ENCODE results near the gene MUC4.
"Not testable (repeated sequence)": the region's sequence is repeated elsewhere in the genome, so short reads cannot be mapped to it uniquely, and the experiment has no call there.

The MUC4 gene

GRCh38 chr3:195714380-195715011 lies 97.2 kb downstream of the MUC4 start:
- no peak for FAIRE-seq

DNA sequence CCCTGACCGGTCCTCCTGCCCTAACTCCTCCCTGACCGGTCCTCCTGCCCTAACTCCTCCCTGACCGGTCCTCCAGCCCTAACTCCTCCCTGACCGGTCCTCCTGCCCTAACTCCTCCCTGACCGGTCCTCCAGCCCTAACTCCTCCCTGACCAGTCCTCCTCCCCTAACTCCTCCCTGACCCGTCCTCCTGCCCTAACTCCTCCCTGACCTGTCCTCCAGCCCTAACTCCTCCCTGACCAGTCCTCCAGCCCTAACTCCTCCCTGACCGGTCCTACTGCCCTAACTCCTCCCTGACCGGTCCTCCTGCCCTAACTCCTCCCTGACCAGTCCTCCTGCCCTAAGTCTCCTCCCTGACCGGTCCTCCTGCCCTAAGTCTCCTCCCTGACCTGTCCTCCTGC lies 98.6 kb downstream of the MUC4 start:
- FAIRE-seq = not testable (repeated sequence)

DNA sequence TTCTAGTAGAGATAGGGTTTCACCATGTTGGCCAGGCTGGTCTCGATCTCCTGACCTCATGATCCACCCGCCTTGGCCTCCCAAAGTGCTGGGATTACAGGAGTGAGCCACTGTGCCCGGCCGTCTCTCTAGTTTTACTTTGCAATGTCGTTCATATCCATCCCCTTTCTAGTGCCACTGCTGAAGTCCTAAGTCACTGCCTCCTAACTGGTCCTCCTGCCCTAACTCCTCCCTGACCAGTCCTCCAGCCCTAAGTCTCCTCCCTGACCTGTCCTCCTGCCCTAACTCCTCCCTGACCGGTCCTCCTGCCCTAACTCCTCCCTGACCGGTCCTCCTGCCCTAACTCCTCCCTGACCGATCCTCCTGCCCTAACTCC lies 99.2 kb downstream of the MUC4 start:
- FAIRE-seq = not testable (repeated sequence)

- FAIRE-seq = no peak
Measured at GRCh38 chr3:195711813-195712534, 99.8 kb downstream of the MUC4 start.

DNA sequence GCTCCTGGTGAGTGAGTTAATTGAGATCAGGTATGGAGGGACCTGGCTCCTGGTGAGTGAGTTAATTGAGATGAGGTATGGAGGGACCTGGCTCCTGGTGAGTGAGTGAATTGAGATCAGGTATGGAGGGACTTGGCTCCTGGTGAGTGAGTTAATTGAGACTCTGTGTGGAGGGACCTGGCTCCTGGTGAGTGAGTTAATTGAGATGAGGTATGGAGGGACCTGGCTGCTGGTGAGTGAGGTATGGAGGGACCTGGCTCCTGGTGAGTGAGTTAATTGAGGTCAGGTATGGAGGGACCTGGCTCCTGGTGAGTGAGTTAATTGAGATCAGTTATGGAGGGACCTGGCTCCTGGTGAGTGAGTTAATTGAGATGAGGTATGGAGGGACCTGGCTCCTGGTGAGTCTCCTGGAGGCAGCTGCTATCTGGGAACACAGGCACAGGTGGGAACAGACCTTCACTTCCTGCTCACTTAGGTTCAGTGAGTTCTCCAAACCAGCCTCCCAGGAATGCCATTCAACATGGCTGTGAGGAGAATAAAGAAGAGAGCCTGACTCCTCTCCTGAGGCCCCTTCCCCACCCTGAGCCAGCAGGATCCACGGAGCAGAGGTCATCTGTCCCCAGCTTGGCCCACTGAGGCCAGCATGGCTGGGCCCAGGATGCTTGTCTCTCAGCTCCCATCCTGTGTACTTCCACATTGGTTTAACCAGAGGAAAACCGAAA lies 100.5 kb downstream of the MUC4 start:
- not testable (repeated sequence) for FAIRE-seq

- not testable (repeated sequence) for FAIRE-seq
Measured at GRCh38 chr3:195710126-195710905, 101.4 kb downstream of the MUC4 start.

DNA sequence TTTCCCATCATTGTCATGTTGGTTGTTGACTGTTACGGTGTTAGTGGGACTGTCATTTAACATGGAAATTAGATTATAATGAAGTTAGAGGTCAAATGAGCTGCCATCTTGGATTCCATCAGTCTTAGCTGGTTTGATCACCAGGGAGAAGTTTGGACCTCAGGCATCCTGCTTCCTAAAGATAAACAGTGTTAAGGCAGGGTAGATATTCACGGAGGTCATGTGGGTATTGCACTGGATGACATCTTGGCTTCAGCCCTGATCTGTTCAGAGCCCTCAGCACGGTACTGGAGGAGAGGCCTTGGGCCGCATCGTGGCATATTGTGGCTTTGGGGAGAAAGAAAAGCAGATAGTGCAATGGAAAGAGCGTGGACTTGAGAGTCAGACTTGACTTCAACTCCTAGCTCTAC lies 102.0 kb downstream of the MUC4 start:
- no peak for FAIRE-seq

GRCh38 chr3:195708626-195709481 lies 102.9 kb downstream of the MUC4 start:
- no peak for FAIRE-seq

GRCh38 chr3:195708061-195708460 lies 103.7 kb downstream of the MUC4 start:
- FAIRE-seq = no peak

- FAIRE-seq = no peak
Measured at GRCh38 chr3:195705081-195705991, 106.4 kb downstream of the MUC4 start.

DNA sequence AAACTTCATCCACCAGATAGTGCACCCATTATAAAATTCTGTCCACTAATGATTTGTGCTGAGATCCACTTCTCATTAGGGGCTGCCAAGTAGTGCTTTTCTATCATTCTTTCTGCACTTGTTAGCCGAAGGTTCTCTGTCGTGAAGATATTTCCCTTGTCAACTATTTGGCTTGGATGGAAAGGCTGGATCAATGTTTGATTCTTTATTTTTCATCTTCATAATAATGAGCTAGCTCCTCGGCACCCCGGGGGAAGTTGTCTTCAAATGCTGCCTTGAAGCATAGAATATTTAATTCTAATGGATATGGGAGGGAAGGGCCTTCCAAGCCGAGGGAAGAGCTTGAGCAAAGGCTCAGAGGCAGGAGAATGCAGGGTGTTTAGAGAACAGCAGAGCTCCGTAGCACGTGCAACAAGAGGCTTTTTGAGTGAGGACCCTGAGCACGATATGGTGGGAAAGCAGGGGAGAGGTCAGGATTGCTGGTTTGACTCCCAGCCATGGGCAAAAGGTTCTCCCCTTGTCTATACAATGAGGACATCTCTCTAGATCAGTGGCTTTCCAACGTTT lies 107.2 kb downstream of the MUC4 start:
- no peak for FAIRE-seq

GRCh38 chr3:195703776-195704175 lies 108.0 kb downstream of the MUC4 start:
- no peak for FAIRE-seq

DNA sequence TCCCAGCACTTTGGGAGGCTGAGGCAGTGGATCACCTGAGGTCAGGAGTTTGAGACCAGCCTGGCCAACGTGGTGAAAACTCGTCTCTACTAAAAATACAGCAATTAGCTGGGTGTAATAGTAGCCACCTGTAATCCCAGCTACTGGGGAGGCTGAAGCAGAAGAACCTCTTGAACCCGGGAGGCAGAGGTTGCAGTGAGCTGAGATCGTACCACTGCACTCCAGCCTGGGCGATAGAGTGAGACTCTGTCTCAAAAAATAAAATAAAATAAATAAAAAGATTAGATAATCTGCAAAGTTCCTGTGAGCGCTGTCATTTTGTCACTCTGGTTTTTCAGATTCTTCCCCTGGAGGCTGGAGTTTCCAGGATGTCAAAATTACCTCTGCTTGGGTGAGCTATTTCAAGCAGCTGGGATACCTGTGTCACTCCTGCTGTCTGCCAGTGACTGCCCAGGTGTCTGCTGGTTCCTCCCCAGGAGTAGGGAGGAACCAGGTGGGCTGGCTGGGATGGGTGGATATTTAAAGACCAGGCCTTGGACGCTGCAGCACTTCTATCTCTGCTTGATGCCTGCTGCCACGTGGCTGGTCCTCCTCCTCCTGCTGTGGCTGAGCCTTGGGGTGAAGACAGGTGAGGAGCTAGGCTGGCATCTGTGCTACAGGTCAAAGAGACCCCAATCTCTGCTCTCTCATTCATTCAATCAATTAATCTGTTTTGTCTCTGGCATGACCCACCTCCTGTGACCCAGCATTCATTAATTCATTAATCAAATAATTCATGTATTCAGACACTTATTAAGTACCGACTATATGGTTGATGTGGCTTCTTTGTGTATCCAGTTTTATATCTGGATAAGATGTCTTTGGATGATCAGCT lies 110.5 kb downstream of the MUC4 start:
- FAIRE-seq = no peak

GRCh38 chr3:195700319-195700718 lies 111.4 kb downstream of the MUC4 start:
- FAIRE-seq = no peak

DNA sequence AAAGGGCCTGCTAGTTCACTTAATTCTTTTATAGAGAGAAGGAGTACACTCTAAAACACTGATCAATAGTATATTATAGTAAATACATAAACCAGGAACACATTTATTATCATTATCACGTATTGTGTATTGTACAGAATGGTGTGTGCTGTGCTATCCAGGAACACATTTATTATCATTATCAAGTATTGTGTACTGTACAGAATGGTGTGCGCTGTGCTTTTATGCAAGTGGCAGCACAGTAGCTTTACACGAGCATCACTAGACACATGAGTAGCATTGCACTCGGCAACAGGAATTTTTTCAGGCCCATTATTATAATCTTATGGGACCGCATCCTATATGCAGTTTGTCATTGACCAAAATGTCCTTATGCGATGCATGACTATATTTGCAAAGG lies 111.9 kb downstream of the MUC4 start:
- no peak for FAIRE-seq

DNA sequence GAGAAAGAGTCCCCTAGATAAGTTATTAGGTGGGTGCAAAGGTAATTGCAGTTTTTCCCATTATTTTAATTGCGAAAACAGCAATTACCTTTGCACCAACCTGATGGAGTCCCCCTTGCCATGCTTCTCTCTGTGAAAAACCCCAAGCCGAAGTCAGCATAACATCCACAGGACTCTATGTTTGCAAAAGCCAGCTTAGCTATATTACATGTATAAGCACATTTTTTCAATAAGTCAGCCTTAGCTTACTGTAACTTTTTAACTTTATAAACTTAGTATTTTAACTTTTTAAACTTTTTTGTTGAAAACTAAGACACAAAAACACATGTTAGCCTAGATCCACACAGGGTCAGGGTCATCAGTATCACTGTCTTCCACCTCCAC lies 112.3 kb downstream of the MUC4 start:
- FAIRE-seq = no peak

DNA sequence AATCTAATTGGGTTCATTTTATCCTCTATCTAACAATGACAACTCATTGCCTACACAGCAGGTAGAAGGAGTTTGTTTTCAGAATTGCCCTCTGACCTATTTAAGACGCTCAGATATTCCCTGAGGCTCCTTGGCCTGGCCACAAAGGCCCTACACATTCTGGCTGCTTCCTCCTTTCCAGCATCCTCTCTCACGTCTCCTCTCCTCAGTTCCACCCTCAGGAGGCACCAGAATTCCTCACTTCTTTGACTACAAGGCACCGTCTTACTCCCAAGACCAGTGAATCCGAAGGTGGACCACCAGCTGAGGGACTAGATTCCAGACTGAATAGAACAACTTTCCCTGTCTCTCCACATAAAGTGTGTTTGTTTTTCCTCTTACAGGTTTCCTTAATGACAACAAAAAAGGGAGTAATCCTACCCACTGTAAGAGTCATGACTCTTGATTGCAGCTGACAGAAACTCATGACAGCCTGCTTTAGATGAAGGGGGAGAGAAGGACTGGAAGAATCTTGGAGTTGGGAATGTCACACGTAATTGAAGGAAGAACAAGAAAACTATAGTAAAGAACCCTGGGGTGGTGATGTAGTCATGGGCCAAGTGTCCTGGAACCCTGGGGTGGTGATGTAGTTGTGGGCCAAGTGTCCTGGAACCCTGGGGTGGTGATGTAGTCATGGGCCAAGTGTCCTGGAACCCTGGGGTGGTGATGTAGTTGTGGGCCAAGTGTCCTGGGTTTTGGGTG lies 112.9 kb downstream of the MUC4 start:
- no peak for FAIRE-seq

DNA sequence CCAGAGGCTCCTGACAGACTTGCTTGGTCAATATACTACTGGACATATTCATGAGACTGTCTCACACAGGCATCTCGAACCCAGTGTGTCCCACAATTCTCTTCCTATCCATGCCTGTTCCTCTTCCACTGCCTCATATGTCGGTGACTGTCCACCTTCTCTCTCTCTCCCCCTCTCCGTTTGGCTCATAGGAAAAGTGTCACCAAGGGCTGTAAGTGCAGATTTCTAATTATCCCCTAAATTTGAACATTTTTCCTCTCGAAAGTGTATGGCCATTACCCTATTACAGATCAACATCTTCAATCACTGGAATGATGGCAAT lies 113.4 kb downstream of the MUC4 start:
- no peak for FAIRE-seq

Measured in colon (tissue), 2 donors.